NCI-H1930 (cell line): ENCODE results near the gene VSIG8.

Experiments used
- DNase-seq, 2 experiments: peaks; one replicate each; lab custom pipeline; 2025; lab: John Stamatoyannopoulos, UW

Gene VSIG8

DNA sequence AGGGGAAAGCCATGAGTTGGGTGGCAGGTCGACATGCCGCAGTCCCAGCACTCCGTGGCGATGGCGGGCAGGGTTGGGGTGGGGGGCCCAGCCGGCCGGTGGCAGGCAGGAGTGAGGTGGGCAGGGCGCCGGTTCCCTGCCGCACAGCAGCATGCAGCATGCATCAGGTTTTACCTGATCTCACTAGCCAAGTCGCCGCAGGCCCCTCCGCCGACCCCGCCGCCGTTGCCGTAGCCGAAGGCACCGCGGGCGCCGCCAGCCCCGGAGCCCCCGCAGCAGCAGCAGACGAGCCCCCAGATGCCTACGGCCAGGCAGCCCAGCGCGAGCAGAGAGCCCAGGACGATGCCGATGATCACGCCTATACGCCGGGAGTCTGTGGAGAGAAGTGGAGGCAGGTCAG is 6.7 kb downstream of the VSIG8 start:
- no peak for DNase-seq

GRCh38 chr1:159854693-159855192 is 7.7 kb downstream of the VSIG8 start:
- DNase-seq: peak; percentile 56 to 71

GRCh38 chr1:159854116-159854692 is 8.3 kb downstream of the VSIG8 start:
- DNase-seq: peak in 1 of 2 experiments; percentile 21

DNA sequence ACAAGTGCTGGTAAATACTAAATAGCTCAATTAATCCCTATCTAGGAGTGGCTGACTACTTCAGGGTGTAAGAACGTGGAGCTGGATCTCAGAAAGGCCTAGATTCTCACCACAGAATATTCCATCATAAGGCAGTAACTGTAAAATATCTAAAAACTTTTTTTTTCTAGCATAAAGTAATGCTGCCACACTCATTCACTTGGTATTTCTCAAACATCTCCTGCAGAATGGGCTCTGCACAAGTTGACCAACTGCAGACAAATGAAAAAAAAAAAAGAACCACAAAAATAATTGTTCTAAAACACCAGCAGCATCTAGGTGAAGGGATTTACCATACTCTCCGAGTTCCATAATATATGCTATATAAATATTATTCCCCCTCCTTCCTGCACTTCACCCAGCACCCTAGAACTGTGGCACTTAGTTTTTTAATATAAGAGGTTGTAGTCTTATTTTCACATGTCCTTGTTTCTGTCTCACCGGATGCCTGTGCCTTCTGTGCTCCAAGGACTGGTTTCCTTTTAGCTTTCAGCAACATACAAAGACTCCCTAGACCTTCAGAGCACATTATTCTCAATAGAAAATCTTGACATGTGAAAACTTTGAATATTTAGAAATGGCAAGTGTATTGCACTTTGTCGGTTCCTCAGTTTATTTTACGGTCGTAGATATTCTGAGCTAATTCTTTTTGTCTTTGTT is 8.9 kb downstream of the VSIG8 start:
- no peak for DNase-seq

DNA sequence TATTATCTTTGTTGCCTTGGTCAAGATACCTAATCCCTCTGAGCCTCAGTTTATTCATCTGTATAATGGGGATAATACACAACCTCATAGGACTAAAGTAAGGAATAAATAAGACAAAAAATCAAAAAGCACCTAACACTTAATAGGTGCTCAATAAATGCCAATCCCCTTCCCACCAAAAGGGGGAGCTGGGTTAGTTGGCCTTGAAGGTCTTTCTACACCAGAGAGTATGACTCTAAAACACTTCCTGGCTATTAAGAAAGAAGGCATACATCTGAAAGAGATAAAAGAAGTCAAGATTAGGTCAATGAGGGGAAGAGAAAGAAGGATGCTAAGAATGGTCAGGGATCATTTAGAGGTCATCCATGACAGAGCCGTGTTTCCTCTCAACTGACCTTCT is 11.1 kb downstream of the VSIG8 start:
- no peak for DNase-seq

DNA sequence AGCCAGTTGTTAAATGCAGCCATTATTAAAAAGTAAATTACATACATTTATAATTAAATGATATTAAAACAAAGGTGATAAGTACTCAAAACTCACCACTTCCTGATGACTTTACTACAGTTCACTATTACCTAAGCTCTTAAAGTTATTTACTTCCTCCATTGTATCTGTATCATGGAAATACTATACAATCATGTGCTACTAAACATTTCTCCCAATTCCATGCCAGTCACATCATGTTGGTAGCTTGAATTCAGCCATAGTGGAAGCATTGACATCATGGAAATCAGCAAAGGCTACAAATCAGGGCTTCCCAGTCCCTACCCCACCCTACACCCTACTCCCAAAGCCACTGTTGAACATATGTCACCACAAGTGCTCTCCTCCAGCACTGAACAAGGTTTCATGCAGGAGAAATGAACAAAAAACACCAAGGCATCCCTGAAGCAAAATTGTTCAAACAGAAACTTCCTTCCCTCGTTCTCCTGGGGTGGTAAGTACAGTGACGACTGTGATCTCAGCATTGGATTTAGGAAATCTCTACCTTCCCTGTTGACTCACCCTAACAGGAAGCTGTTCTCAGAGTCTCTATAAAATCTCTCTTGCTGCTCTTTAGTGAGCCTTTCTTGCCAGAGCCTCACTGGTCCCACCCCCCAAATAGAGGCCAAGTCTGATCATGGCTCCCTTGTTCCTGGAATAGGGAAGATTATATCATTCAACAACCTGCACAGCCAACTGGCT is 12.7 kb downstream of the VSIG8 start:
- DNase-seq: no peak

GRCh38 chr1:159848326-159848725 is 14.1 kb downstream of the VSIG8 start:
- DNase-seq: no peak

- no peak for DNase-seq
These were observed 15.2 kb downstream of the VSIG8 start for GRCh38 chr1:159847231-159847630.

DNA sequence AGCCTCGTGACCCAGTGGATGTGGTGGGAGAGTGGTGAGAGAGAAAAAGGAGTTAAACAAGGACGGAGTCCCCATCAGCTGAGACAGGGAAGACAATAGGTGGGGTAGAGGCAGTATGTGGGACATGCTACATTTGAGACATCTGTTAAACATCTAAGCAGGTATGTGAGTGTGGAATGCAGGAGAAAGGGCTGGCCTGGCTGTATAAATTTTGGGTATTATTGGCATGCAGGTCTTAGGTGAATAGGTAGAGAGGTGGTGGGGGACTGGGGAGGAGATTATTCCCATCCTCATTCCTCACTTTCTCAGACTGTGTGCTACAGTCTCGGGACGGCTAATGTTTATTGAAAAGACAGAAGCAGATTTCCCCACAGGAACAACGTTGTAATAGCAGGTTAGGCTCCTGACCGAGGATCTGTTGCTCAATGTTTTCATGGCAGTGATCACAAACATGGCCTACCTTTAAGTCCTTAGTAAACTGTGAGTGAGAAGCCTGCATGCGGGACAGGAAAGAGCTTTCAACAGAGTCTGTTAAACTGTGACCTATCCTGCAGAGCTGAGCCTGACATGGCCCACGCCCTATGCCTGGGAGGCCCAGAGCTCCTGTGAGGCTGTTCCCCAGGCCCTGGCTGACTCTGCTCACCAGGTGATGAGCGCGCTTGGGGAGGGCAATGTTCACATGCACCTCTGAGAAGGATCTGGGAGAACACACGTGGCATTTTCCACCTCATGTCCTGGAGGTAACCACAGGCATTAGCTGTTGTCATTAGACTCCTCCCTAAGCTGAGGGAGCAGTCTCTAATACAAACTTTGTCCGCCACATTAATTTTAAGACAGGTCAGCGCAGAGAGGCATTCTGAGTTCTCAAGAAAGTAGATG is 16.5 kb downstream of the VSIG8 start:
- DNase-seq: no peak

DNA sequence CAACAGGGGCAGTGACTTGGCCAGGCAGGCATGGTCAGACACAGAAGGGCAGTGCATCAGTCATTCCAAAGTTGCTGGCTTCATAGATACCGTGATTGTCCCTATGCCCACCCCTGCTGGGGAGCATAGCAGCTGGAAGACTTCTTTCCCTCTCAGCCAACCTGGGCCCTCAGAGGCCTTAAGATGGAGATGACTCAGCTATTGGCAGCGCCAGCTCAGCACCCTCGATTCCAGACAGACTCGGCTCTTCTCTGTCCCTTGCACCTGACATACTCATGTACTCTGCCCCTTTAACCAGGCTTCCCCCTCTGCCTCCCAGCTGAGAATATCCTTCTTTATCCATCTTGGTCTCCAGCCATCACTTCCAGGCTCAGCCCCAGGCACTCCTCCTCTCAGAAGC is 19.0 kb downstream of the VSIG8 start:
- DNase-seq: no peak

DNA sequence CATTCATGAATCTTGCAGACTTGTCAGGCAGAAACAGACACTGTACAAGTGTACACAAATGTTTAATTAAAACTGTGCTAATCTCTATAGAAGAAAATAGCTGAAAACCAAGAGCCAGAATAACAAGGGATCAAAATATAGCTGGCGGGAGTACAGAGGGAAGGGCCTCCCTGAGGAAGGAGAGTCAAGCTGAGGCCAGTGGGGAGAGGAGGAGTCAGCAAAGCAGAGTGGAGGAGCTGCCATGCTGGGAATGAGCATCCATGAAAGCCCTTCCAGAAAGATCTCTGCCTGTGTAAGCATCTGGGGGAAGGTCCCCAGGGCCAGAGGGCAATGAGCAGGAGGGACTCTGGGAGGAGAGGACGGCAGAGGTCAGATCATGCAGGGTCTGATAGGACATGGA is 20.7 kb downstream of the VSIG8 start:
- DNase-seq: no peak

DNA sequence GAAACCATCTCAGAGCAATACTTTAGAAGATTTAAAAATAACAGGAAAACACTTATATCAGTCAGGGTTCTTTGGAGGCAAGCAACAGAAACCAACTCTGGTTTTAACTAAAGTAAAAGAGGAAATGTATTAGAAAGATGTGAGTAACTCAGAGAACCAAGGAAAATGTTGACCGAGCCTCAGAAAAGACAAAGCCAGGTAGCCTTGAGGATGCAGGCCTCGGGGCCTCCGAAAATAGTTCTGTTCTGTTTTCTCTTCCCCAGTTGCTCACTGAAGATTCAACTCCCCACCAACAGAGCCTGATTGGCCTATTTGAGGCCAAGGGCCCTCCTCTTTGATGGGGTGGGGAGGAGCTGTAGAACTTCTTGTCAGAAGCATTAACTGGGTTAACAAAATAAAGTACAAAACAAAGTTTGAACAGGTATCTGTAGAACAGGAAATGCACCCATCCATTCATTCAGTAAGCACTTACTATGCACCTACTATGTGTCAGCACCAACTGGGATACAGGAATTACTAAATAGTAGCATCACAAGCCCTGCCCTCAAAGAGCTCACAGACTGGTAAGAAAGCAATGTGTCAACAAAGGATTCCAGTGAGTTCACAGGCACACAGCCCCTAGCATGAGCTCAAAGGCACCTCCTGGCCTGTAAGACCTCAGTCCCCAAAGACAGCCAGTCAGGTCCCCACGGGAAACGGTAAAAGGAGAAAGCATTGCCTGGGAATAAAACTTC is 23.2 kb downstream of the VSIG8 start:
- DNase-seq: no peak

DNA sequence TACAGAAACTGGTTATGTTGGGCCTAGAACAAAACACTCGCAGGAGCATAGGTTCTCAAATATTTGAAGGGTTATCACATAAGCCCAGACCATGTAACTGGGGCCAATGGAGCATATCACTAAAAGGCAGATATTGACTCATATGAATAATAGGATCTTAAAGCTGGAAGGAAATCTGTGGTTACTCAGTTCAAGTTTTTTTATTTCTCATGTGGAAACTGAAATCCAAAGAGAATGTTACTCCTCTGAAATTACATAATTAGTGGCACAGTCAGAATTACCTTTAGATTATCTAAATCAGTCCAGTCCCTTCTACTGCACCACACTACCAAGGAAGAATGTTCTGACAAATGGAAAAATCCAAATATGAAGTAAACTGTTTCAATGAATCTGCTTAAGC is 23.7 kb downstream of the VSIG8 start:
- DNase-seq: no peak

DNA sequence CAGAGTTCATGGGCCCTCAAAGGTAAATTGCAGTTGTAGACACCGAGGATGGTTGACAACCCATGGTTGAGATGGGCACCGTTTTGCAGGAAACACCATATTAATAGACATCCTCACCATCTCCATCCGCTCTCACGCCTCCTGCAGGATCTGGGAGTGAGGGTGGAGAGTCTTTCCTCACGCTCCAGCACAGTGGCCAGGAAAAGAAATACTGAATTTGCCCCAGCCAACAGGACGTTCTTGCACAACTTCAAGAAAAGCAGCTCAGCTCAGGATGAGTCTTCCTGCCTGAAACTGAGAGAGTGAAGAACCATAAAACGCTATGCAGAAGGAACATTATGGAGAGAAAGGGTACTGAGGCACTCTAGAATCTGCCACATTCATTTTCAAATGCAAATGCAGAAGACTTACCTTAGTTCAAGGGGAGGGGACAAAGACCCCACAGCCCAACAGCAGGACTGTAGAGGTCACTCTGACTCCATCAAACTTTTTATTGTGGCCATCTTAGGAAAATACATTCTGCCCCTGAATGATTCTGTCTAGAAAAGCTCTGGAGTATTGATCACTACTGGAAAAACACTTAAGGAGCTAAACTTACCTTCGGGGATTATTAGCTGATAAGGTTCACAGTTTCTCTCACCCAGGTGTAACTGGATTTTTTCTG is 26.5 kb downstream of the VSIG8 start:
- no peak for DNase-seq

DNA sequence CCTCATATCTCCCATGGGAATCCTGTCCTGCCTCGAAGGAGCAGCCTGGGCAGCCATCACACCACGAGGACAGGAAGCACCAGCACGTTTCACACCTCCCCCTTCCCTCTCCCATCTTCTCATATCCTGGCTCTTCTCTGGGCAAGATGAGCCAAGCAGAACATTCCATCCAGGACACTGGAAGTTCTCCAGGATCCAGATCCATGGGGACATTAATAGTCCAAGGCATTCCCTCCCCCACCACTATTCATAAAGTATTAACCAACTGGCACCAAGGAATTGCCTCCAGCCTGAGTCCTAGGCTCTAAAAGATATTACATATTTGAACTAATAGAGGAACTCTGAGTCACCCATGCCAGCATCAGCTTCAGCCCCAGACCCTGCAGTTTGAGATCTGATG is 27.1 kb downstream of the VSIG8 start:
- DNase-seq: no peak

GRCh38 chr1:159832309-159832708 is 30.1 kb downstream of the VSIG8 start:
- DNase-seq: no peak

GRCh38 chr1:159831412-159832141 is 30.9 kb downstream of the VSIG8 start:
- no peak for DNase-seq

DNA sequence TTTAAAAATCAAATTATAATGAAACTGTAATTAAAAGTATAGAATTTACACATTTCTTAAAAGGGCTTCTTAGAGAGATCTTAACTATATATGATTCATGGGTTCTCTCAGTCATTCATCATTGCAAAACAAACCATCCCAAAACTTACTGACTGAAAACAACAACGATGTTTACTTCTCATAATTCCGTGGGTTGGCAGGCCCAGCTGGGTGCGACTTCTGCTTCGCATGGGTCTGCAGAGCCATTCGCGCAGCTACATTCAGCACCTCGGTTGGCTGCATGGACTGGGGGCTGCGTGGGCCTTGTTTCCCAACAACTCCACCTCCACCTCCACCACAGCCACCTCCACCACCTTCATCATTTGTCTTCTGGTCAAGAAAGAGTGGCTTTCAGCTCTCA is 31.7 kb downstream of the VSIG8 start:
- no peak for DNase-seq

DNA sequence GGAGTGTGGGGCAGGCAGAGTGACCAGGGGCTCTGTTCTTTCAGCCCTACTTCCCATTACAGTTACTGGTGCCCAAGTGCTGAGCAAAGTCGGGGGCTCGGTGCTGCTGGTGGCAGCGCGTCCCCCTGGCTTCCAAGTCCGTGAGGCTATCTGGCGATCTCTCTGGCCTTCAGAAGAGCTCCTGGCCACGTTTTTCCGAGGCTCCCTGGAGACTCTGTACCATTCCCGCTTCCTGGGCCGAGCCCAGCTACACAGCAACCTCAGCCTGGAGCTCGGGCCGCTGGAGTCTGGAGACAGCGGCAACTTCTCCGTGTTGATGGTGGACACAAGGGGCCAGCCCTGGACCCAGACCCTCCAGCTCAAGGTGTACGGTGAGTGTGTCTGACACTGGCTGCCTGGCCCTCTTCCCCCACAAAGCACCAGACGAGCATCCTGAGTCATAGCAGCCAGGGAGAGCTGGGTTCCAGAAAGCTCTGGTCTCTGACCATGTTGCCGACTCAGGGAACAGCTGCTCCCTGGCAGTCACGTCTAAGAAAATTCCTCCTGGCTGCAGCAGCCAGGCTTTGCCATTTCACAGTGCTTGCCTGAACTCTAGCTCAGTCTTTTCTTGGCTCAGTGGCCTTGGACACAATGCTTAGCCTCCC is 32.5 kb downstream of the VSIG8 start:
- DNase-seq: no peak

DNA sequence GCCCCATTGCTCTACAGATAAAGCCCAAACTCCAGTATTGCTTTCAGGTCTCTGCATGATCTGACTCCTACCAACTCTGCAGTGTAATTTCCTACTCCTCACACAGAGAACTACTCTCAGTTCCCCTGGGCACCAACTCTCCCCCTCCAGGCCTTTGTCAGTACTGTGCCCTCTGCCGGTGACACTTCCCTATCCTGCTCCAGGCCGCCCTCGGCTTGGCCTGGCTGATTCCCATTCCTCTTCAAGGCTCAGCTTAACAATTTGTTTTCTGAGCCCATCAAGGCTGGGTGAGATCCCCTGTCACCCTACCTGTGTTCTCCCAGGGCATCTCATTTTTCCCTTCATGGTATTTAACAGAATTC is 33.2 kb downstream of the VSIG8 start:
- no peak for DNase-seq
